ENCODE data around the gene N4BP2. TPM values are rescaled to one million over a fixed set of nuclear protein-coding genes. Genes with fewer than 3 reads are reported as not detected.

Gene N4BP2
- total and polyA plus RNA-seq, 2 of the 8 experiments (the other 6 are each of a cell fraction or from before 2014, with no cell fraction given): 4.4 to 44.7 TPM

GRCh38 chr4:40157436-40157835 lies 100.8 kb downstream of the N4BP2 start:
- no peaks in the 10 kb centered on the region for H3K27me3 ChIP-seq (replicated peaks in 1 of 4; ENCODE audit: control insufficient read depth in 3 of 4, extremely low read depth in 1 of 4, insufficient read depth in 3 of 4, low read length in 3 of 4)
- H3K79me2 ChIP-seq (ENCODE audit: control insufficient read depth in 1 of 2, insufficient read depth in 2 of 2, low read length in 2 of 2): no peaks in the 10 kb centered on the region
- H3K27ac ChIP-seq (ENCODE audit: low read depth, low read length): no peak overlapping the region
- no peak overlapping the region for H3K9ac ChIP-seq (replicated peaks in 1 of 4; ENCODE audit: extremely low read depth in 1 of 4, low read depth in 3 of 4, low read length in 3 of 4)
- no peaks in the 10 kb centered on the region for H3K23me2 ChIP-seq (ENCODE audit: low read depth, low read length)
- H3K4me2 ChIP-seq (ENCODE audit: insufficient read depth in 1 of 2, low read depth in 2 of 2, low read length in 2 of 2): no peak overlapping the region
- H2AK5ac ChIP-seq (ENCODE audit: low read depth, low read length): no peak overlapping the region
- H3K23ac ChIP-seq (ENCODE audit: insufficient read length): no peak overlapping the region
- no peak overlapping the region for H2BK120ac ChIP-seq (replicated peaks; ENCODE audit: low read depth, low read length)
- 84% methylated on average over 4 of the region's 4 CpGs; no CpG with 5 or more reads in 1 of the 2 experiments for WGBS, 2 experiments (ENCODE audit: extremely low coverage in 1 of 2, insufficient coverage in 1 of 2, insufficient read length in 1 of 2, insufficient replicate concordance in 2 of 2, low coverage in 1 of 2, low lambda C conversion rate in 2 of 2, missing lambda C conversion rate in 1 of 2)
- H2BK15ac ChIP-seq (ENCODE audit: low read length): no peak overlapping the region
- H2AFZ ChIP-seq (ENCODE audit: low read length): no peak overlapping the region
- no peaks in the 10 kb centered on the region for H3K4me1 ChIP-seq (replicated peaks in 1 of 4; ENCODE audit: control insufficient read depth in 3 of 4, insufficient read depth in 4 of 4, low read length in 3 of 4)
- H3K14ac ChIP-seq (ENCODE audit: insufficient read length): no peak overlapping the region
- no peak overlapping the region for H4K5ac ChIP-seq (ENCODE audit: insufficient read length, low read depth, low read length)
- no peak overlapping the region for H3K56ac ChIP-seq (replicated peaks; ENCODE audit: insufficient read length, low read depth, low read length)
- no peak for FAIRE-seq
- H4K20me1 ChIP-seq (replicated peaks in 1 of 2; ENCODE audit: control insufficient read depth in 1 of 2, insufficient read depth in 2 of 2, low read length in 2 of 2): no peaks in the 10 kb centered on the region
- H3K36me3 ChIP-seq (ENCODE audit: control insufficient read depth in 2 of 4, insufficient read depth in 4 of 4, low read length in 3 of 4): peaks cover 0 to 10% (median 0%) of the 10 kb centered on the region in 4 experiments; a peak in 2 of 8 replicates
- DNase-seq (ENCODE audit: low read depth in 1 of 2, low spot score in 2 of 2): no peak
- no peak overlapping the region for H4K8ac ChIP-seq (ENCODE audit: extremely low read depth, insufficient read depth, low read length)
- no peak overlapping the region for H3K4ac ChIP-seq (replicated peaks; ENCODE audit: insufficient read length, low read depth, low read length)
- H2BK12ac ChIP-seq (ENCODE audit: low read depth, low read length): no peak overlapping the region
- no peak overlapping the region for H4K91ac ChIP-seq (replicated peaks; ENCODE audit: insufficient read length, low read length)
- POLR2A ChIA-PET (ENCODE audit: partially characterized antibody): no interaction called here
- CTCF ChIA-PET (ENCODE audit: partially characterized antibody): interaction anchor here (1.5 kb wide), 1 partner anchor 160 kb away, joined by 3 read pairs; no protein-coding TSS in a partner anchor
- H3K9me3 ChIP-seq (ENCODE audit: insufficient read depth in 2 of 2, low read depth in 1 of 2, low read length in 1 of 2): no peaks in the 10 kb centered on the region
- H3K79me1 ChIP-seq (ENCODE audit: low read depth, low read length): no peaks in the 10 kb centered on the region
- H2BK5ac ChIP-seq (ENCODE audit: low read depth, low read length): no peak overlapping the region
- no peak overlapping the region for H2BK20ac ChIP-seq (ENCODE audit: low read length)
- H3K4me3 ChIP-seq (ENCODE audit: extremely low read depth in 1 of 4, insufficient read depth in 2 of 4, low read depth in 3 of 4, low read length in 4 of 4): no peak overlapping the region
- H3K18ac ChIP-seq (ENCODE audit: extremely low read depth, low read length): no peak overlapping the region
